Adipocyte (in vitro differentiated cells): ENCODE data around the gene GPR139.

ENCODE experiments used
- DNase-seq: peaks from one replicate; pipeline ENCODE4 v3.0.0-alpha.2; 2015; ENCODE audit warnings: low read depth
- H3K27me3 ChIP-seq: replicated peaks from 2 replicates; pipeline ENCODE4 v1.7.0; 2013; ENCODE audit warnings: mild to moderate bottlenecking, low read length, moderate library complexity; ENCODE audit not compliant: control insufficient read depth, insufficient read depth
- H3K36me3 ChIP-seq: 2 replicates; pipeline ENCODE4 v1.7.0; 2013; ENCODE audit warnings: low read length, mild to moderate bottlenecking, moderate library complexity; ENCODE audit not compliant: control insufficient read depth, insufficient read depth, severe bottlenecking
- H3K4me1 ChIP-seq: 2 replicates; pipeline ENCODE4 v1.7.0; 2013; ENCODE audit warnings: mild to moderate bottlenecking, low read length, moderate library complexity; ENCODE audit not compliant: control insufficient read depth, insufficient read depth
- H3K4me3 ChIP-seq: 2 replicates; pipeline ENCODE4 v1.7.0; 2013; ENCODE audit warnings: mild to moderate bottlenecking, low read length, moderate library complexity
- H3K9ac ChIP-seq: 2 replicates; pipeline ENCODE4 v1.7.0; 2013; ENCODE audit warnings: mild to moderate bottlenecking, low read length, moderate library complexity
- H3K9me3 ChIP-seq: 2 replicates; pipeline ENCODE4 v1.7.0; 2013; ENCODE audit warnings: mild to moderate bottlenecking, low read length, moderate library complexity; ENCODE audit not compliant: control insufficient read depth

GPR139 gene

GRCh38 chr16:20084624-20085226 is 11.0 kb upstream of the GPR139 start:
- H3K9me3 ChIP-seq = no peaks in the 10 kb centered on the region

GRCh38 chr16:20079106-20079505 is 5.4 kb upstream of the GPR139 start:
- Histone ChIP-seq H3K27me3 (peaks cover 18% of the 10 kb centered on the region), H3K4me1 (no peaks in the 10 kb centered on the region), H3K9me3 (no peaks in the 10 kb centered on the region), H3K36me3 (no peaks in the 10 kb centered on the region), H3K9ac (no peak overlapping the region), H3K4me3 (no peak overlapping the region)
- no peak for DNase-seq

More at GRCh38 chr16:20084624-20085226, 11.0 kb upstream of the GPR139 start:
- Histone ChIP-seq H3K36me3 (no peaks in the 10 kb centered on the region), H3K4me1 (no peaks in the 10 kb centered on the region), H3K9ac (no peak overlapping the region), H3K4me3 (no peak overlapping the region), H3K27me3 (peaks cover 3% of the 10 kb centered on the region)
- no peak for DNase-seq

- Histone ChIP-seq H3K36me3 (no peaks in the 10 kb centered on the region), H3K4me1 (no peaks in the 10 kb centered on the region), H3K9ac (no peak overlapping the region), H3K27me3 (peaks cover 33% of the 10 kb centered on the region), H3K4me3 (no peak overlapping the region), H3K9me3 (no peaks in the 10 kb centered on the region)
- no peak for DNase-seq
These were observed 1.6 kb upstream of the GPR139 start for GRCh38 chr16:20075243-20075642.

GRCh38 chr16:20074099-20074991 is 655 bp upstream of the GPR139 start:
- Histone ChIP-seq H3K9me3 (no peaks in the 10 kb centered on the region), H3K4me3 (no peak overlapping the region), H3K27me3 (peaks cover 36% of the 10 kb centered on the region), H3K36me3 (no peaks in the 10 kb centered on the region), H3K9ac (no peak overlapping the region), H3K4me1 (no peaks in the 10 kb centered on the region)
- no peak for DNase-seq

GRCh38 chr16:20072874-20073202 is 852 bp downstream of the GPR139 start:
- Histone ChIP-seq H3K27me3 (peaks cover 36% of the 10 kb centered on the region), H3K9ac (no peak overlapping the region), H3K4me1 (no peaks in the 10 kb centered on the region), H3K9me3 (peaks cover 15% of the 10 kb centered on the region), H3K36me3 (no peaks in the 10 kb centered on the region), H3K4me3 (no peak overlapping the region)
- no peak for DNase-seq

- no peak for DNase-seq
- H3K27me3 ChIP-seq = peaks cover 36% of the 10 kb centered on the region
- no peak overlapping the region for H3K9ac ChIP-seq
- peaks cover 15% of the 10 kb centered on the region for H3K9me3 ChIP-seq
- no peaks in the 10 kb centered on the region for H3K4me1 ChIP-seq
- H3K36me3 ChIP-seq = no peaks in the 10 kb centered on the region
- H3K4me3 ChIP-seq = no peak overlapping the region
These were observed 1.4 kb downstream of the GPR139 start for GRCh38 chr16:20072146-20072873.

GRCh38 chr16:20064931-20065330 is 8.8 kb downstream of the GPR139 start:
- Histone ChIP-seq H3K4me3 (no peak overlapping the region), H3K4me1 (no peaks in the 10 kb centered on the region), H3K27me3 (no peaks in the 10 kb centered on the region), H3K9me3 (peaks cover 15% of the 10 kb centered on the region), H3K36me3 (no peaks in the 10 kb centered on the region), H3K9ac (no peak overlapping the region)
- DNase-seq = no peak

GRCh38 chr16:20064520-20064919 is 9.2 kb downstream of the GPR139 start:
- H3K9me3 ChIP-seq = peaks cover 15% of the 10 kb centered on the region
- DNase-seq = no peak
- no peaks in the 10 kb centered on the region for H3K4me1 ChIP-seq

GRCh38 chr16:20061132-20061531 is 12.6 kb downstream of the GPR139 start:
- H3K4me3 ChIP-seq = no peak overlapping the region
- H3K27me3 ChIP-seq = no peaks in the 10 kb centered on the region
- H3K4me1 ChIP-seq = no peaks in the 10 kb centered on the region
- H3K36me3 ChIP-seq = no peaks in the 10 kb centered on the region
- DNase-seq = no peak
- H3K9ac ChIP-seq = no peak overlapping the region
- H3K9me3 ChIP-seq = no peaks in the 10 kb centered on the region

More at GRCh38 chr16:20064520-20064919, 9.2 kb downstream of the GPR139 start:
- Histone ChIP-seq H3K9ac (no peak overlapping the region), H3K36me3 (no peaks in the 10 kb centered on the region), H3K4me3 (no peak overlapping the region), H3K27me3 (no peaks in the 10 kb centered on the region)

GRCh38 chr16:20056436-20056835 is 17.3 kb downstream of the GPR139 start:
- Histone ChIP-seq H3K9me3 (no peaks in the 10 kb centered on the region), H3K4me3 (no peak overlapping the region), H3K4me1 (no peaks in the 10 kb centered on the region), H3K36me3 (no peaks in the 10 kb centered on the region), H3K9ac (no peak overlapping the region), H3K27me3 (no peaks in the 10 kb centered on the region)
- DNase-seq = no peak

- no peak overlapping the region for H3K4me3 ChIP-seq
- H3K27me3 ChIP-seq = peaks cover 7% of the 10 kb centered on the region
- no peaks in the 10 kb centered on the region for H3K36me3 ChIP-seq
- no peak for DNase-seq
- H3K9me3 ChIP-seq = no peaks in the 10 kb centered on the region
- H3K4me1 ChIP-seq = no peaks in the 10 kb centered on the region
- H3K9ac ChIP-seq = no peak overlapping the region
These were observed 20.4 kb downstream of the GPR139 start for GRCh38 chr16:20053336-20053735.
